A549 (cell line): ENCODE results near the gene YPEL1. TPM values are rescaled to one million over a fixed set of nuclear protein-coding genes. Genes with fewer than 3 reads are reported as not detected.

Experiments
- ATAC-seq, 2 experiments: fragments of 200-7000 bp in 1 of 2; fragments of >200 bp in 1 of 2; cut with Nextera tagmentation in 1 of 2; cut with Tn5 transposase in 1 of 2; 3 replicates each; pipeline versions ENCODE4 v1.8.0 to v1.9.1; 2018 to 2020; ENCODE audit warnings: mild to moderate bottlenecking in 1 of 2, moderate library complexity in 1 of 2
- CTCF ChIA-PET: fragments of 300-600 bp; sonication (Branson Sonifier 250); formaldehyde crosslinking; extraction: SDS; loops from one replicate; lab custom pipeline; 2021; ENCODE audit warnings: antibody characterized with exemption, inconsistent platforms; lab: Yijun Ruan, JAX
- POLR2A ChIA-PET: fragments of 350-600 bp; formaldehyde crosslinking; extraction: SDS; loops from one replicate; lab custom pipeline; 2021; ENCODE audit warnings: antibody characterized with exemption, inconsistent platforms; lab: Yijun Ruan, JAX
- DNase-seq, 2 experiments: peaks; one replicate each; pipeline versions ENCODE4 v3.0.0 to v3.0.0-alpha.2; 2011 to 2016; ENCODE audit warnings: low read depth in 1 of 2, low spot score in 1 of 2
- FAIRE-seq: peaks from 2 replicates; lab custom pipeline; 2011; peaks lifted over from hg19 to GRCh38; lab: Jason Lieb, UNC
- H3K27ac ChIP-seq, 2 experiments: fragments of >200 bp; sonication (Bioruptor Twin); formaldehyde crosslinking; 3 replicates each; pipeline ENCODE4 v1.5.1; 2016 to 2017
- H3K4me1 ChIP-seq: fragments of >200 bp; sonication (Bioruptor Twin); formaldehyde crosslinking; 3 replicates; pipeline ENCODE4 v1.6.1; 2016
- H3K4me2 ChIP-seq: fragments of >200 bp; sonication (Bioruptor Twin); formaldehyde crosslinking; 3 replicates; pipeline ENCODE4 v1.6.1; 2016
- H3K4me3 ChIP-seq: fragments of >200 bp; sonication (Bioruptor Twin); formaldehyde crosslinking; 3 replicates; pipeline ENCODE4 v1.5.1; 2016
- H3K9me3 ChIP-seq: fragments of >200 bp; sonication (Bioruptor Twin); formaldehyde crosslinking; 3 replicates; pipeline ENCODE4 v1.6.1; 2016
- EHMT2 ChIP-seq: fragments of 200-600 bp; sonication (generic); IDR thresholded peaks from 2 replicates; pipeline ENCODE4 v1.6.1; 2016; ENCODE audit warnings: antibody characterized with exemption, low read depth, mild to moderate bottlenecking, moderate library complexity
- EP300 ChIP-seq, 2 experiments: fragments of >200 bp; sonication (Bioruptor Twin); formaldehyde crosslinking; IDR thresholded peaks; 2 replicates in 1 of 2; 3 replicates in 1 of 2; pipeline ENCODE4 v1.6.1; 2016 to 2017
- FOSL2 ChIP-seq, 2 experiments: fragments of 450-650 bp in 1 of 2; fragments of >200 bp in 1 of 2; sonication (Bioruptor Twin) in 1 of 2; formaldehyde crosslinking; IDR thresholded peaks; 2 replicates each; pipeline versions ENCODE4 v1.5.0 to v1.6.1; 2016 to 2020; ENCODE audit warnings: mild to moderate bottlenecking in 1 of 2, moderate library complexity in 1 of 2
- HEYL ChIP-seq: fragments of 250-450 bp; sonication (Bioruptor Pico); IDR thresholded peaks from 2 replicates; pipeline ENCODE4 v1.8.0; 2021; ENCODE audit warnings: mild to moderate bottlenecking, moderate library complexity
- MAFK ChIP-seq: fragments of 450-650 bp; IDR thresholded peaks from 2 replicates; pipeline ENCODE4 v1.6.1; 2014; ENCODE audit not compliant: partially characterized antibody
- MYC ChIP-seq: IDR thresholded peaks from 2 replicates; pipeline ENCODE4 v1.6.1; 2012; ENCODE audit warnings: mild to moderate bottlenecking, inconsistent platforms, low read length, improper control_type of control experiment, borderline replicate concordance
- NFE2L2 ChIP-seq: fragments of 150-350 bp; conservative IDR thresholded peaks from 2 replicates; pipeline ENCODE4 v1.6.1; 2014; ENCODE audit warnings: low read length
- NR3C1 ChIP-seq: fragments of >200 bp; sonication (Bioruptor Twin); formaldehyde crosslinking; IDR thresholded peaks from 3 replicates; pipeline ENCODE4 v1.6.1; 2017
- RARB ChIP-seq: fragments of 250-450 bp; sonication (Bioruptor Pico); IDR thresholded peaks from 2 replicates; pipeline ENCODE4 v1.8.0; 2021; ENCODE audit warnings: mild to moderate bottlenecking, moderate library complexity
- RNF2 ChIP-seq: fragments of 200-600 bp; sonication (generic); IDR thresholded peaks from 2 replicates; pipeline ENCODE4 v1.6.1; 2016; ENCODE audit warnings: low read depth, mild to moderate bottlenecking, antibody characterized with exemption, moderate library complexity, borderline replicate concordance
- SMC3 ChIP-seq: fragments of >200 bp; sonication (Bioruptor Twin); formaldehyde crosslinking; IDR thresholded peaks from 3 replicates; pipeline ENCODE4 v1.6.1; 2018; ENCODE audit warnings: inconsistent platforms
- WGBS: methylation state at CpG from one replicate; pipeline ENCODE4 v1.1.6; 2017; ENCODE audit errors: missing lambda C conversion rate; 5-methylcytosine and 5-hydroxymethylcytosine counted together
- polyA plus RNA-seq, 4 experiments: library from polyadenylated mRNA; depleted of rRNA in 3 of 4; stranded (reverse); fragments of >200 nt; fragmentation: RNase III in 1 of 4; extraction: RNeasy Plus Mini Kit Qiagen cat#74134 plus additional on column Dnase treatment in 1 of 4; gene quantifications; 2 replicates in 3 of 4; 3 replicates in 1 of 4; pipeline ENCODE4 v1.2.3, GENCODE V29; 2011 to 2017
- TF ChIP-seq, protein P1 (sequence below): IDR thresholded peaks from 2 replicates; pipeline ENCODE4 v1.6.1; 2012
- TF ChIP-seq, protein P2 (sequence below): fragments of 250-450 bp; sonication (Bioruptor Pico); IDR thresholded peaks from 2 replicates; pipeline ENCODE4 v1.5.0; 2020; ENCODE audit warnings: low read depth, mild to moderate bottlenecking, moderate library complexity
- TF ChIP-seq, protein P3 (sequence below): fragments of 200-600 bp; sonication (generic); IDR thresholded peaks from 2 replicates; pipeline ENCODE4 v1.6.1; 2016; ENCODE audit warnings: antibody characterized with exemption, mild to moderate bottlenecking, moderate library complexity
- TF ChIP-seq, protein P4 (sequence below): IDR thresholded peaks from 2 replicates; pipeline ENCODE4 v1.6.1; 2012
- TF ChIP-seq, protein P5 (sequence below): IDR thresholded peaks from 2 replicates; pipeline ENCODE4 v1.6.1; 2012; ENCODE audit warnings: low read depth, borderline replicate concordance

Gene YPEL1
- polyA plus RNA-seq, 2 of the 4 experiments (the other 2 are of a cell fraction): 0.22 to 0.59 TPM

DNA sequence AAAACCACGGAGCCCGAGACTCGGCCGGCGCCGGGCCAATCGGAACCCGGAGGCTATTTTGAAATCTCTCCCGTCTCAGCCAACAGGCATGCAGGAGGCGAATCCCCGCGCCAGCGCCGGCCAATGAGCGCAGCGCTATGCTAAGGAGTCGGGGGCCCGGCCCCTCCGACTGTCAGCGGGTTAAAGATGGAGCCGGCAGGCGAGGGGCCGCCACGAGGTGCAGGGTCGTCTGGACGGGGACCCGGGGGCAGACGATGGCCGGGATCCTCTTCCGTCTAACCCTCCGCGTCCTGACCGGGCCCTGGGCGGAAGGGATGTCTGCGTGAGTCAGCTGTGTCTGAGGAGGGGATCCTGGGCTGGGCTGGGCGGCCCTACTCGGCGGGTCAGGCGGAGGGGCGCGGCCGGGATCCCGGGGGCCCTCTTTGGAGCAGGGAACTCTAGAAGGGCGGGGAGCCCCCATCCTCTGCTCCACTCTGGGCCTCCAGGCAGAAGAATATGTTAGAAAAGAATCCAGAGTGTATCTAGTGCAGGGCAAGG, 83.5 kb downstream of the YPEL1 start (continued):
- no peak for TF ChIP-seq RARB (CRISPR knock-in tag)
- TF ChIP-seq EHMT2: no peak
- TF ChIP-seq MYC: 0 out of 2 replicates have a peak, but pooled peaks have one; percentile 24
- no peak for TF ChIP-seq HEYL (CRISPR knock-in tag)
- TF ChIP-seq NFE2L2: no peak
- TF ChIP-seq MAFK: no peak
- TF ChIP-seq, protein P1, sequence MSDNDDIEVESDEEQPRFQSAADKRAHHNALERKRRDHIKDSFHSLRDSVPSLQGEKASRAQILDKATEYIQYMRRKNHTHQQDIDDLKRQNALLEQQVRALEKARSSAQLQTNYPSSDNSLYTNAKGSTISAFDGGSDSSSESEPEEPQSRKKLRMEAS: peak; percentile 79
- TF ChIP-seq, protein P2, sequence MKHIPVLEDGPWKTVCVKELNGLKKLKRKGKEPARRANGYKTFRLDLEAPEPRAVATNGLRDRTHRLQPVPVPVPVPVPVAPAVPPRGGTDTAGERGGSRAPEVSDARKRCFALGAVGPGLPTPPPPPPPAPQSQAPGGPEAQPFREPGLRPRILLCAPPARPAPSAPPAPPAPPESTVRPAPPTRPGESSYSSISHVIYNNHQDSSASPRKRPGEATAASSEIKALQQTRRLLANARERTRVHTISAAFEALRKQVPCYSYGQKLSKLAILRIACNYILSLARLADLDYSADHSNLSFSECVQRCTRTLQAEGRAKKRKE (CRISPR knock-in tag): no peak
- no peak for TF ChIP-seq NR3C1
- TF ChIP-seq, protein P3, sequence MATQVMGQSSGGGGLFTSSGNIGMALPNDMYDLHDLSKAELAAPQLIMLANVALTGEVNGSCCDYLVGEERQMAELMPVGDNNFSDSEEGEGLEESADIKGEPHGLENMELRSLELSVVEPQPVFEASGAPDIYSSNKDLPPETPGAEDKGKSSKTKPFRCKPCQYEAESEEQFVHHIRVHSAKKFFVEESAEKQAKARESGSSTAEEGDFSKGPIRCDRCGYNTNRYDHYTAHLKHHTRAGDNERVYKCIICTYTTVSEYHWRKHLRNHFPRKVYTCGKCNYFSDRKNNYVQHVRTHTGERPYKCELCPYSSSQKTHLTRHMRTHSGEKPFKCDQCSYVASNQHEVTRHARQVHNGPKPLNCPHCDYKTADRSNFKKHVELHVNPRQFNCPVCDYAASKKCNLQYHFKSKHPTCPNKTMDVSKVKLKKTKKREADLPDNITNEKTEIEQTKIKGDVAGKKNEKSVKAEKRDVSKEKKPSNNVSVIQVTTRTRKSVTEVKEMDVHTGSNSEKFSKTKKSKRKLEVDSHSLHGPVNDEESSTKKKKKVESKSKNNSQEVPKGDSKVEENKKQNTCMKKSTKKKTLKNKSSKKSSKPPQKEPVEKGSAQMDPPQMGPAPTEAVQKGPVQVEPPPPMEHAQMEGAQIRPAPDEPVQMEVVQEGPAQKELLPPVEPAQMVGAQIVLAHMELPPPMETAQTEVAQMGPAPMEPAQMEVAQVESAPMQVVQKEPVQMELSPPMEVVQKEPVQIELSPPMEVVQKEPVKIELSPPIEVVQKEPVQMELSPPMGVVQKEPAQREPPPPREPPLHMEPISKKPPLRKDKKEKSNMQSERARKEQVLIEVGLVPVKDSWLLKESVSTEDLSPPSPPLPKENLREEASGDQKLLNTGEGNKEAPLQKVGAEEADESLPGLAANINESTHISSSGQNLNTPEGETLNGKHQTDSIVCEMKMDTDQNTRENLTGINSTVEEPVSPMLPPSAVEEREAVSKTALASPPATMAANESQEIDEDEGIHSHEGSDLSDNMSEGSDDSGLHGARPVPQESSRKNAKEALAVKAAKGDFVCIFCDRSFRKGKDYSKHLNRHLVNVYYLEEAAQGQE: no peak
- no peak for TF ChIP-seq EP300 (IDR thresholded peaks at IDR 0.05)
- no peak for TF ChIP-seq RNF2
- TF ChIP-seq, protein P4, sequence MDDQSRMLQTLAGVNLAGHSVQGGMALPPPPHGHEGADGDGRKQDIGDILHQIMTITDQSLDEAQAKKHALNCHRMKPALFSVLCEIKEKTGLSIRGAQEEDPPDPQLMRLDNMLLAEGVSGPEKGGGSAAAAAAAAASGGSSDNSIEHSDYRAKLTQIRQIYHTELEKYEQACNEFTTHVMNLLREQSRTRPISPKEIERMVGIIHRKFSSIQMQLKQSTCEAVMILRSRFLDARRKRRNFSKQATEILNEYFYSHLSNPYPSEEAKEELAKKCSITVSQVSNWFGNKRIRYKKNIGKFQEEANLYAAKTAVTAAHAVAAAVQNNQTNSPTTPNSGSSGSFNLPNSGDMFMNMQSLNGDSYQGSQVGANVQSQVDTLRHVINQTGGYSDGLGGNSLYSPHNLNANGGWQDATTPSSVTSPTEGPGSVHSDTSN: no peak
- TF ChIP-seq, protein P5, sequence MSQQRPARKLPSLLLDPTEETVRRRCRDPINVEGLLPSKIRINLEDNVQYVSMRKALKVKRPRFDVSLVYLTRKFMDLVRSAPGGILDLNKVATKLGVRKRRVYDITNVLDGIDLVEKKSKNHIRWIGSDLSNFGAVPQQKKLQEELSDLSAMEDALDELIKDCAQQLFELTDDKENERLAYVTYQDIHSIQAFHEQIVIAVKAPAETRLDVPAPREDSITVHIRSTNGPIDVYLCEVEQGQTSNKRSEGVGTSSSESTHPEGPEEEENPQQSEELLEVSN: peak; percentile 57
- TF ChIP-seq SMC3: no peak
- no peak for TF ChIP-seq FOSL2 (IDR thresholded peaks at IDR 0.05)
- TF ChIP-seq FOSL2 (CRISPR knock-in tag; IDR thresholded peaks at IDR 0.05): no peak
- TF ChIP-seq, all 56 proteins: peak for 5

DNA sequence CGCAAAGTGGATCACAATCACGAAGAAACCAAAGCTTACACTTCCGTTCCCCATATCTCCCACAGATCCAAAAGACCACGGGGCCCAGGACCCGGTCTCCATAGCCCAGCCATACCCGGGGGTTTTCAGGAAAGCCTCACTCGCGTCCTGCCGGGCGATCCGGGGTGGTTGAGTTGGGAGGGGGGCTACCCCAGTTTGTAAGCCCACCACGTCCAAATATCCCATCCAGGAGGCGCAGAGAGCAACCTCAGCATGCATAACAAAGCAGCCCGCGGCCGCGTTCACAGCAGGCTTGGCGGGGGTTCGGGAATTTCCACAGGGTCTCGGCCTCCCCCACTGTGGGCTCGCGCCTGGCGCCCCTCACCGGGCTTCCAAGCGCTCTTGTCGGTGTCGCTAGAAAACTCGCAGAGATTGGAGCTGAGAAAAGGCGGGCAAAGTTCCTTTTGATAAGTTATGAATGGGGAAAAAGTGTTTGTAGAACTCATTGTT, 84.0 kb downstream of the YPEL1 start:
- TF ChIP-seq MAFK (no peak), RNF2 (peak; percentile 51; the same call in 1 of the 2 replicates)
- FAIRE-seq (no peak), DNase-seq (no peak), ATAC-seq (peak; percentile 13 to 29; a peak in 4 of 6 replicates)
- no peaks in the 10 kb centered on the region for H3K4me1 ChIP-seq
- H3K27ac ChIP-seq: peak overlapping the region in 1 of 2 experiments; percentile 87; a peak in 3 of 6 replicates
- no peaks in the 10 kb centered on the region for H3K9me3 ChIP-seq
- 26% methylated on average over 14 of the region's 29 CpGs for WGBS
- H3K4me2 ChIP-seq: peak overlapping the region; percentile 84
- peak overlapping the region; percentile 55 for H3K4me3 ChIP-seq
- ChIA-PET POLR2A (no interaction called here), CTCF (interaction anchor here (4.0 kb wide), 1 partner anchor 9 kb away, joined by 24 read pairs; the partner anchor contains the start of gene SDF2L1)
